Astrocyte (in vitro differentiated cells and primary cell): ENCODE results near the gene CHCHD5.

Source experiments
- CTCF ChIP-seq: IDR thresholded peaks from 2 replicates; pipeline ENCODE4 v1.5.1; 2011; ENCODE audit warnings: low read depth, mild to moderate bottlenecking, inconsistent platforms, low read length, moderate library complexity; ENCODE audit not compliant: insufficient read depth
- EZH2 ChIP-seq: IDR thresholded peaks from 2 replicates; pipeline ENCODE4 v1.6.1; 2012; ENCODE audit warnings: mild to moderate bottlenecking, low read length, inconsistent platforms; ENCODE audit not compliant: insufficient read depth

- TF ChIP-seq CTCF = no peak
- TF ChIP-seq EZH2 = no peak
Observed at GRCh38 chr2:112637289-112637660, 52.9 kb downstream of the CHCHD5 start.
